OCI-LY3 (cell line): Measurements from ENCODE around the gene SFI1.

Source experiments
- H2AFZ ChIP-seq: fragments of 200-600, 300-600 bp; shearing (Covaris generic); 2 replicates; pipeline ENCODE4 v1.6.0; 2014; ENCODE audit warnings: antibody characterized with exemption, low read depth, low read length
- H3K27ac ChIP-seq: fragments of 200-600, 300-600 bp; sonication (generic); 2 replicates; pipeline ENCODE4 v1.5.1; 2014; ENCODE audit warnings: mild to moderate bottlenecking, low read length, moderate library complexity, mixed read lengths
- H3K27me3 ChIP-seq: fragments of 200-600, 300-600 bp; sonication (generic); 2 replicates; pipeline ENCODE4 v1.6.1; 2014; ENCODE audit warnings: low read depth, low read length, mixed read lengths
- H3K36me3 ChIP-seq: fragments of 200-600, 300-600 bp; sonication (generic); replicated peaks from 2 replicates; pipeline ENCODE3; 2014; ENCODE audit warnings: low read depth, low read length, mixed read lengths
- H3K4me1 ChIP-seq: fragments of 300-600, 200-600 bp; sonication (generic); 2 replicates; pipeline ENCODE4 v1.6.1; 2014; ENCODE audit warnings: low read length, mixed read lengths
- H3K4me2 ChIP-seq: fragments of 200-600, 300-600 bp; sonication (generic); 2 replicates; pipeline ENCODE4 v1.6.1; 2014; ENCODE audit warnings: low read length, mixed read lengths
- H3K4me3 ChIP-seq: fragments of 300-600, 200-600 bp; sonication (generic); 2 replicates; pipeline ENCODE4 v1.5.1; 2014; ENCODE audit warnings: antibody characterized with exemption, mild to moderate bottlenecking, low read length, moderate library complexity
- H3K79me2 ChIP-seq: fragments of 300-600, 200-600 bp; shearing (Covaris generic); 2 replicates; pipeline ENCODE4 v1.6.1; 2014; ENCODE audit warnings: mild to moderate bottlenecking, low read length, mixed read lengths
- H3K9ac ChIP-seq: fragments of 300-600, 200-600 bp; shearing (Covaris generic); 2 replicates; pipeline ENCODE4 v1.6.0; 2014; ENCODE audit warnings: mild to moderate bottlenecking, low read length, moderate library complexity
- H3K9me3 ChIP-seq: fragments of 200-600, 300-600 bp; shearing (Covaris generic); 2 replicates; pipeline ENCODE4 v1.6.1; 2014; ENCODE audit warnings: low read length, mixed read lengths; ENCODE audit not compliant: insufficient read depth
- H4K20me1 ChIP-seq: fragments of 200-600, 300-600 bp; sonication (generic); 2 replicates; pipeline ENCODE4 v1.6.1; 2016; ENCODE audit warnings: low read length, mixed read lengths; ENCODE audit not compliant: insufficient read depth
- CTCF ChIP-seq: fragments of 200-600, 300-600 bp; sonication (generic); IDR thresholded peaks from 2 replicates; pipeline ENCODE4 v1.5.1; 2014; ENCODE audit warnings: antibody characterized with exemption, low read length, low read depth
- EZH2phosphoT487 ChIP-seq: fragments of 200-600 bp; shearing (Covaris generic); IDR thresholded peaks from 2 replicates; pipeline ENCODE4 v1.6.1; 2018; ENCODE audit warnings: antibody characterized with exemption, mixed run types, low read depth

The SFI1 gene, protein sequence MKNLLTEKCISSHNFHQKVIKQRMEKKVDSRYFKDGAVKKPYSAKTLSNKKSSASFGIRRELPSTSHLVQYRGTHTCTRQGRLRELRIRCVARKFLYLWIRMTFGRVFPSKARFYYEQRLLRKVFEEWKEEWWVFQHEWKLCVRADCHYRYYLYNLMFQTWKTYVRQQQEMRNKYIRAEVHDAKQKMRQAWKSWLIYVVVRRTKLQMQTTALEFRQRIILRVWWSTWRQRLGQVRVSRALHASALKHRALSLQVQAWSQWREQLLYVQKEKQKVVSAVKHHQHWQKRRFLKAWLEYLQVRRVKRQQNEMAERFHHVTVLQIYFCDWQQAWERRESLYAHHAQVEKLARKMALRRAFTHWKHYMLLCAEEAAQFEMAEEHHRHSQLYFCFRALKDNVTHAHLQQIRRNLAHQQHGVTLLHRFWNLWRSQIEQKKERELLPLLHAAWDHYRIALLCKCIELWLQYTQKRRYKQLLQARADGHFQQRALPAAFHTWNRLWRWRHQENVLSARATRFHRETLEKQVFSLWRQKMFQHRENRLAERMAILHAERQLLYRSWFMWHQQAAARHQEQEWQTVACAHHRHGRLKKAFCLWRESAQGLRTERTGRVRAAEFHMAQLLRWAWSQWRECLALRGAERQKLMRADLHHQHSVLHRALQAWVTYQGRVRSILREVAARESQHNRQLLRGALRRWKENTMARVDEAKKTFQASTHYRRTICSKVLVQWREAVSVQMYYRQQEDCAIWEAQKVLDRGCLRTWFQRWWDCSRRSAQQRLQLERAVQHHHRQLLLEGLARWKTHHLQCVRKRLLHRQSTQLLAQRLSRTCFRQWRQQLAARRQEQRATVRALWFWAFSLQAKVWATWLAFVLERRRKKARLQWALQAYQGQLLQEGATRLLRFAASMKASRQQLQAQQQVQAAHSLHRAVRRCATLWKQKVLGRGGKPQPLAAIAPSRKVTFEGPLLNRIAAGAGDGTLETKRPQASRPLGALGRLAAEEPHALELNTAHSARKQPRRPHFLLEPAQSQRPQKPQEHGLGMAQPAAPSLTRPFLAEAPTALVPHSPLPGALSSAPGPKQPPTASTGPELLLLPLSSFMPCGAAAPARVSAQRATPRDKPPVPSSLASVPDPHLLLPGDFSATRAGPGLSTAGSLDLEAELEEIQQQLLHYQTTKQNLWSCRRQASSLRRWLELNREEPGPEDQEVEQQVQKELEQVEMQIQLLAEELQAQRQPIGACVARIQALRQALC

DNA sequence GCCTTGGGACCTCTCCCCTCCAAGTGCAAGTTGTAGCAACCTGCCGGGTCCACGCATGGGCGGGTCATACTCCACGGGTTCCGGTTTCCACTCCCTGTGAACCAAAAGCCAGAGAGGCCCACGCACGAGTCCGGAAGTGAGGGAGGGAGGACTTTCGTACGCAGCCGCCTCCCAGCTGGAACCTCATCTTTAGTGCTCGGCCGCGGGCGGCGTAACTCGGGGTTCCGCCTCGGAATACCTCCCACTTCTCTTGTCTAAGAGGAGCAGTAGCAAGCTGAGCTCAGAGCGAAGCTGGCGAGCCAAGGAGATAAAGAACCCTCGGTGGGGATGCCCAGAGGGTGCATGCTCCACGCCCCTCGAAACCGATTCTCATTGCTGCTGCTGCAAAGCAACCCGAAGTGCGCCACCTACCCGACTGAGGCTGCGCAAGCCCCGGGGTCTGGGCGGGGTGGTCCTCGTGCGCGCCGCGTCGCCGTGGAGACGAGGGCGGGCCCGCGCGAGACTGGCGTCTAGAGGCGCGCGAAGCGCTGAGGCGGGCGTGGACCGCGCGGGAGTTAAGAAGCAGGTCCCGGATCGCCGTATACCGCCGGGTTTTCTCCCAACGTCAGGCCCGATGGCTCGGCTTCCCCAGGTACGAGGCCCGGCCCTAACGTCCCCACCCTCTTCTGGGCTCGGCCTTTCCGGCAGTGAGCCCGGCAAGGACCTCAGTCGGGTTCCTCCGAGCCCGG, at the start of gene SFI1:
Gene SFI1 (plus strand): TSS at position 530 of the 728 bp plus-strand sequence. CDS start 11,749 bp downstream, outside the sequence.
- H3K4me3 ChIP-seq: peak within 1 kb of the TSS; percentile 85
- H3K9me3 ChIP-seq: peaks cover 6% of the 10 kb centered on the region
- H3K9ac ChIP-seq: peak within 1 kb of the TSS; percentile 89
- H3K4me1 ChIP-seq: peaks cover 36% of the 10 kb centered on the region
- peaks cover 25% of the 10 kb centered on the region for H3K36me3 ChIP-seq
- peaks cover 46% of the 10 kb centered on the region for H3K79me2 ChIP-seq
- H4K20me1 ChIP-seq: no peaks in the 10 kb centered on the region
- H2AFZ ChIP-seq: peak within 1 kb of the TSS; percentile 73
- H3K4me2 ChIP-seq: peak within 1 kb of the TSS; percentile 80
- peak within 1 kb of the TSS; percentile 95 for H3K27ac ChIP-seq
- H3K27me3 ChIP-seq: no peaks in the 10 kb centered on the region
- peak; percentile 29; the same call in 1 of the 2 replicates for TF ChIP-seq CTCF
- no peak for TF ChIP-seq EZH2phosphoT487

DNA sequence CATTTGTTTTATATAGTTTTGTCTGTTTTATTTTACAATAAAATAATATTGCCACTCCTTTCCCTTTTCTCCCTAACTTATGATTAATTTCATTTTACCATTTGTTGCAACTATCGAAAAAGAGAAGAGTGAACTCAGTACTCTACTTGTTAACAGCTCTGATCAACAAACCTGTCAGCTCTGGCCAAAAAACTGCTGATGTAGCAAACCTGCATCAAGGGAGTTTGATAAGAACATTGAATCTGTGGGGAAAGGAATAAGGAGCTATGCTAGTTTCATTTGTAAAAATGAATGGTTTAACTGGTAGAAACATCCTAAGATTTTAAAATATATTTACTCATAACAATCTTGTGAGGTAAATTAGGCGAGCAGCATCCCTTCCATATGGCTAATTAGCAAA, 49.6 kb upstream of the SFI1 start:
- peaks cover 69% of the 10 kb centered on the region for H3K36me3 ChIP-seq
- H3K9me3 ChIP-seq: no peaks in the 10 kb centered on the region

GRCh38 chr22:31447337-31447736, 49.0 kb upstream of the SFI1 start:
- no peaks in the 10 kb centered on the region for H4K20me1 ChIP-seq
- H3K79me2 ChIP-seq: no peaks in the 10 kb centered on the region
- no peak overlapping the region for H2AFZ ChIP-seq
- no peak overlapping the region for H3K27ac ChIP-seq
- no peaks in the 10 kb centered on the region for H3K9me3 ChIP-seq
- H3K4me3 ChIP-seq: no peak overlapping the region
- no peak overlapping the region for H3K9ac ChIP-seq
- no peaks in the 10 kb centered on the region; the same call in 1 of the 2 replicates for H3K4me1 ChIP-seq
- TF ChIP-seq EZH2phosphoT487 (no peak), CTCF (no peak)
- peaks cover 69% of the 10 kb centered on the region for H3K36me3 ChIP-seq
- no peak overlapping the region for H3K4me2 ChIP-seq
- H3K27me3 ChIP-seq: no peaks in the 10 kb centered on the region

More for the DNA sequence above, 49.6 kb upstream of the SFI1 start:
- H3K9ac ChIP-seq: no peak overlapping the region
- H3K4me2 ChIP-seq: no peak overlapping the region
- no peak overlapping the region for H3K4me3 ChIP-seq
- H3K4me1 ChIP-seq: no peaks in the 10 kb centered on the region; the same call in 1 of the 2 replicates
- H3K27ac ChIP-seq: no peak overlapping the region
- H3K27me3 ChIP-seq: no peaks in the 10 kb centered on the region
- H4K20me1 ChIP-seq: no peaks in the 10 kb centered on the region
- H2AFZ ChIP-seq: no peak overlapping the region
- no peaks in the 10 kb centered on the region for H3K79me2 ChIP-seq
- no peak for TF ChIP-seq CTCF
- TF ChIP-seq EZH2phosphoT487: no peak
